AG09309 (cell line): ENCODE data around the gene SHROOM3.

ENCODE experiments used
- DNase-seq: peaks from one replicate; pipeline ENCODE4 v3.0.0-alpha.2; 2010; ENCODE audit warnings: low read depth
- H3K4me3 ChIP-seq: 2 replicates; pipeline ENCODE4 v1.5.1; 2011; ENCODE audit warnings: mild to moderate bottlenecking, low read depth, low read length, moderate library complexity; ENCODE audit not compliant: control insufficient read depth
- TF ChIP-seq, protein P1 (sequence below): IDR thresholded peaks from 2 replicates; pipeline ENCODE4 v1.5.1; 2011; ENCODE audit warnings: mild to moderate bottlenecking, low read depth, low read length, inconsistent platforms; ENCODE audit not compliant: insufficient read depth, control insufficient read depth; ENCODE audit errors: missing control alignments

Gene SHROOM3

GRCh38 chr4:76434901-76435527 is at the start of gene SHROOM3:
Gene SHROOM3 (plus strand): TSS chr4:76435229. CDS start chr4:76436053, 824 bp downstream.
- DNase-seq, result no peak
- TF ChIP-seq, protein P1, sequence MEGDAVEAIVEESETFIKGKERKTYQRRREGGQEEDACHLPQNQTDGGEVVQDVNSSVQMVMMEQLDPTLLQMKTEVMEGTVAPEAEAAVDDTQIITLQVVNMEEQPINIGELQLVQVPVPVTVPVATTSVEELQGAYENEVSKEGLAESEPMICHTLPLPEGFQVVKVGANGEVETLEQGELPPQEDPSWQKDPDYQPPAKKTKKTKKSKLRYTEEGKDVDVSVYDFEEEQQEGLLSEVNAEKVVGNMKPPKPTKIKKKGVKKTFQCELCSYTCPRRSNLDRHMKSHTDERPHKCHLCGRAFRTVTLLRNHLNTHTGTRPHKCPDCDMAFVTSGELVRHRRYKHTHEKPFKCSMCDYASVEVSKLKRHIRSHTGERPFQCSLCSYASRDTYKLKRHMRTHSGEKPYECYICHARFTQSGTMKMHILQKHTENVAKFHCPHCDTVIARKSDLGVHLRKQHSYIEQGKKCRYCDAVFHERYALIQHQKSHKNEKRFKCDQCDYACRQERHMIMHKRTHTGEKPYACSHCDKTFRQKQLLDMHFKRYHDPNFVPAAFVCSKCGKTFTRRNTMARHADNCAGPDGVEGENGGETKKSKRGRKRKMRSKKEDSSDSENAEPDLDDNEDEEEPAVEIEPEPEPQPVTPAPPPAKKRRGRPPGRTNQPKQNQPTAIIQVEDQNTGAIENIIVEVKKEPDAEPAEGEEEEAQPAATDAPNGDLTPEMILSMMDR, result no peak
- peak within 1 kb of the TSS; percentile 9 for H3K4me3 ChIP-seq

DNA sequence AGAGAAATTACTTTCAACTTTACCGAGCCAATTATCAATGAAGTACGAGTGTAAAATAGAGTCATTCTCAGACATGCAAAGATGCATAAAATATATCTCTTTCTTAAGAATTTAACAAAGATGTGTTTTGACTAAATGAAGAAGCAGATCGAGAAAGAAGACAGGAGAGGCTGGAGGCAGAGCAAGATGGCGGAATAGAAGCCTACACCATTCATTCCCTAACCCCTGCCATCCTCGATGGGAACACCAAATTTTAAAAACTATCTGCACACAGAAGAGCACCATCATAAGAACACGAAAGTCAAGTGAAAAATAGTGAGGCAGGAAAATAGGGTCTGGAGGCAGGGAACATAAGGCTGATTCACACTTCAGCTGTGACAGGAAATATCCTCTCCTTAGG is 49.1 kb upstream of the SHROOM3 start:
- DNase-seq, result no peak
- TF ChIP-seq, protein P1, result no peak
- no peak overlapping the region for H3K4me3 ChIP-seq

- no peak overlapping the region for H3K4me3 ChIP-seq
- DNase-seq, result no peak
- TF ChIP-seq, protein P1, result no peak
These were observed 48.3 kb upstream of the SHROOM3 start for GRCh38 chr4:76386566-76387305.

GRCh38 chr4:76388160-76388908 is 46.7 kb upstream of the SHROOM3 start:
- TF ChIP-seq, protein P1, result no peak
- H3K4me3 ChIP-seq, result no peak overlapping the region
- DNase-seq, result no peak

DNA sequence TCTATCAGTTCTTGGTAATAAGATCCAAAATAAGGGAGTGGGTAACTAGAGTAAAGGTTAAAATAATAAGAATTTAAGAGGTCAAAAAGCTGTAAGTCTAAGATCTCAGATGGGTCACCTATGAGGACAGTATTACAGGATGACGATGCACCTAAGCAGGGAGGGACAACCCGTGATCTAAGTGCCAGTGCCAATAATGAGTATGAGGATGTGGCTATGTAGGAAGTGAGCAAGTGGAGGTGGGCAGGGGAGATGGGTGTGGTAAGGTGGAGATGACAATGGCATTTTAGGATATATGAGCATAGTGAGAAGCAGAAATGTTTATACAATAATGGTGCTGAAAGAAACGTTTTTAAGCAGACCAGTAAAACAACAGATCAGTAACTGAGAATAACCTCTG is 33.4 kb upstream of the SHROOM3 start:
- no peak for DNase-seq
- TF ChIP-seq, protein P1, result no peak
- no peak overlapping the region for H3K4me3 ChIP-seq

DNA sequence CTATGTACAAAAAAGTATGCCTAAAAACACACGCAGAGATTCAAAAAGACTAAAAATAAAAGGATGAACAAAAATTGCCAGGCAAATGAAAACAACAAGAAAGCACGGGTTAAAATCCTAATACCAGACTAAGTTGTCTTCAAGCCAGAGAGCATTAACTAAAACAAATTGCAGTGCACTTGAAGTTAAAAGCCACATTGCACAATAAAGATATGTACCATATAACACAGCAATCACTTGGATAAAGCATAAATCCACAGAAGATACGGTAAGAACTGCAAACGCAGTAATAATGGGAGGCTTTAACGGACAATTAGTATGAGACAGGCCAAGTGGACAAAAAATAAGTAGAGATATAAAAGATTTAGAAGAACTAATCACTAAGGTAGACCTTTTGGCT is 28.9 kb upstream of the SHROOM3 start:
- no peak for DNase-seq
- TF ChIP-seq, protein P1, result no peak
- H3K4me3 ChIP-seq, result no peak overlapping the region
